Right cardiac atrium (tissue), 5 donors: ENCODE measurements around the gene CACNA1F. TPM values are rescaled to one million over a fixed set of nuclear protein-coding genes. Genes with fewer than 3 reads are reported as not detected.
"Not testable (repeated sequence)": the region's sequence is repeated elsewhere in the genome, so short reads cannot be mapped to it uniquely, and the experiment has no call there.

ENCODE experiments used
- ATAC-seq, 2 donors: fragments of 200-7000 bp; cut with Tn5 transposase; one replicate each; pipeline versions ENCODE4 v1.8.0 to v1.9.1; 2020; ENCODE audit warnings: moderate library complexity in 2 of 2, mild to moderate bottlenecking in 1 of 2
- DNase-seq, 3 donors: peaks; one replicate each; pipeline ENCODE4 v3.0.0-alpha.2; 2020
- H3K27ac ChIP-seq: one replicate; pipeline ENCODE4 v1.5.1; 2013; ENCODE audit warnings: mild to moderate bottlenecking, low read length, control low read depth, moderate library complexity
- H3K27me3 ChIP-seq: one replicate; pipeline ENCODE4 v1.6.1; 2013; ENCODE audit not compliant: control insufficient read depth, insufficient read depth
- H3K4me1 ChIP-seq: one replicate; pipeline ENCODE4 v1.6.1; 2013; ENCODE audit warnings: low read length; ENCODE audit not compliant: control insufficient read depth, insufficient read depth
- H3K4me3 ChIP-seq: one replicate; pipeline ENCODE4 v1.5.1; 2013; ENCODE audit warnings: low read length, control low read depth
- H3K9me3 ChIP-seq: one replicate; pipeline ENCODE4 v1.6.1; 2013; ENCODE audit warnings: low read length; ENCODE audit not compliant: control insufficient read depth
- WGBS: extraction: QIAGEN DNeasy Blood & Tissue Kit; methylation state at CpG from one replicate; pipeline ENCODE4 v1.1.7; 2013; 5-methylcytosine and 5-hydroxymethylcytosine counted together
- intact Hi-C, 4 donors: fragments of 100-400 bp; cut with DNase I; formaldehyde crosslinking; loops; one replicate each; pipeline versions ENCODE4 v1.11.0 to v1.14.0; 2022 to 2023
- polyA plus RNA-seq: library from polyadenylated mRNA; stranded (reverse); fragments of 200-250 nt; gene quantifications from one replicate; pipeline ENCODE4 v1.2.3, GENCODE V29; 2013
- total RNA-seq, 4 donors: library from RNA; stranded (reverse); fragmentation: NEBNext Ultra II Directional; extraction: Animal tissue kit (Norgen Biotek cat#: 25700); gene quantifications; one replicate each; pipeline ENCODE4 v1.2.1, GENCODE V29; 2021
- donor health status: healthy with polysubstance abuse.
- donor health status: DM: no; HTN: yes; CAD: no.
- donor health status: DM: no; HTN: no; CAD: no.
- donor health status: DM: no; HTN: yes; CAD: no; lungs with severe emphysema.
- donor health status: DM: yes; HTN: yes; CAD: no.

The CACNA1F gene
- total and polyA plus RNA-seq, 5 donors: 0.09 to 0.78 (median 0.18) TPM

- Histone ChIP-seq H3K4me1 (peaks cover 4% of the 10 kb centered on the region), H3K4me3 (no peak overlapping the region), H3K27ac (no peak overlapping the region), H3K9me3 (no peaks in the 10 kb centered on the region), H3K27me3 (no peaks in the 10 kb centered on the region)
- no peak for ATAC-seq
- peak in 1 of 3 donors; percentile 1 for DNase-seq
- WGBS: 60% methylated on average over 3 of the region's 3 CpGs
- intact Hi-C loops: no loop called here
Measured at GRCh38 chrX:49174723-49175122, 58.4 kb downstream of the CACNA1F start.

- H3K4me3 ChIP-seq, intact Hi-C loops, ATAC-seq, H3K4me1 ChIP-seq, H3K9me3 ChIP-seq, H3K27me3 ChIP-seq: not testable (repeated sequence)
- peak overlapping the region; percentile 21 for H3K27ac ChIP-seq
- 94% methylated on average over 8 of the region's 8 CpGs for WGBS
- DNase-seq: peak in 1 of 3 donors; percentile 30
Measured at GRCh38 chrX:49173544-49173943, 59.6 kb downstream of the CACNA1F start.

- Histone ChIP-seq H3K9me3 (no peaks in the 10 kb centered on the region), H3K4me3 (peak overlapping the region; percentile 55), H3K4me1 (peaks cover 4% of the 10 kb centered on the region), H3K27me3 (no peaks in the 10 kb centered on the region), H3K27ac (peak overlapping the region; percentile 81)
- under 1% methylated on average over 36 of the region's 37 CpGs for WGBS
- peak; percentile 80 to 82 for ATAC-seq
- peak; percentile 74 to 90 (median 87) for DNase-seq
- intact Hi-C loops: no loop called here
Measured at GRCh38 chrX:49172280-49172780, 60.8 kb downstream of the CACNA1F start.

- peaks cover 4% of the 10 kb centered on the region for H3K4me1 ChIP-seq
- DNase-seq (peak; percentile 68 to 81 (median 77)), ATAC-seq (peak; percentile 41 to 58)
- WGBS: under 1% methylated on average over 44 of the region's 46 CpGs
- H3K4me3 ChIP-seq: peak within 1 kb of the TSS; percentile 55
- H3K9me3 ChIP-seq: no peaks in the 10 kb centered on the region
- H3K27me3 ChIP-seq: no peaks in the 10 kb centered on the region
- intact Hi-C loops: no loop called here
- peak within 1 kb of the TSS; percentile 81 for H3K27ac ChIP-seq
Measured at GRCh38 chrX:49171752-49172279, 61.3 kb downstream of the CACNA1F start, which contains the start of gene PLP2. TSS of gene PLP2 (plus strand) at chrX:49171898. CDS start at chrX:49172001, 103 bp downstream.

- 74% methylated on average over 3 of the region's 3 CpGs for WGBS
- DNase-seq (no peak), ATAC-seq (no peak)
- H3K27me3 ChIP-seq: no peaks in the 10 kb centered on the region
- H3K27ac ChIP-seq: peak overlapping the region; percentile 97
- H3K9me3 ChIP-seq: no peaks in the 10 kb centered on the region
- peak overlapping the region; percentile 30 for H3K4me3 ChIP-seq
- no peaks in the 10 kb centered on the region for H3K4me1 ChIP-seq
- intact Hi-C loops: no loop called here
Measured at GRCh38 chrX:49167740-49168108, 65.4 kb downstream of the CACNA1F start.

- Histone ChIP-seq H3K27ac (peak overlapping the region; percentile 97), H3K9me3 (no peaks in the 10 kb centered on the region), H3K27me3 (no peaks in the 10 kb centered on the region), H3K4me1 (no peaks in the 10 kb centered on the region), H3K4me3 (peak overlapping the region; percentile 30)
- 1% methylated on average over 35 of the region's 35 CpGs for WGBS
- DNase-seq (peak; percentile 86 to 90 (median 89)), ATAC-seq (peak; percentile 74 to 76)
- intact Hi-C loops: no loop called here
Measured at GRCh38 chrX:49166914-49167739, 66.0 kb downstream of the CACNA1F start.

GRCh38 chrX:49165901-49166881 lies 66.9 kb downstream of the CACNA1F start:
- Histone ChIP-seq H3K4me3 (peak overlapping the region; percentile 30), H3K4me1 (no peaks in the 10 kb centered on the region), H3K9me3 (no peaks in the 10 kb centered on the region), H3K27me3 (no peaks in the 10 kb centered on the region), H3K27ac (peak overlapping the region; percentile 97)
- intact Hi-C loops: no loop called here
- ATAC-seq (peak; percentile 45 to 53), DNase-seq (peak; percentile 79 to 93 (median 88))
- WGBS: 8% methylated on average over 61 of the region's 61 CpGs

GRCh38 chrX:49164589-49165360 lies 68.4 kb downstream of the CACNA1F start:
- Histone ChIP-seq H3K27me3 (no peaks in the 10 kb centered on the region), H3K9me3 (no peaks in the 10 kb centered on the region), H3K27ac (peak overlapping the region; percentile 97), H3K4me3 (no peak overlapping the region), H3K4me1 (no peaks in the 10 kb centered on the region)
- intact Hi-C loops: no loop called here
- peak in 1 of 3 donors; percentile 54 for DNase-seq
- no peak for ATAC-seq
- 86% methylated on average over 31 of the region's 31 CpGs for WGBS

- intact Hi-C loops: no loop called here
- H3K4me3 ChIP-seq: peak overlapping the region; percentile 37
- under 1% methylated on average over 69 of the region's 69 CpGs for WGBS
- no peaks in the 10 kb centered on the region for H3K9me3 ChIP-seq
- H3K27ac ChIP-seq: peak overlapping the region; percentile 91
- peak; percentile 91 to 96 (median 95) for DNase-seq
- H3K4me1 ChIP-seq: no peaks in the 10 kb centered on the region
- peak; percentile 78 to 80 for ATAC-seq
- no peaks in the 10 kb centered on the region for H3K27me3 ChIP-seq
Measured at GRCh38 chrX:49163555-49164419, 69.4 kb downstream of the CACNA1F start.
